Vagina (tissue), 2 donors: Measurements from ENCODE around the gene GPC4. TPM values are rescaled to one million over a fixed set of nuclear protein-coding genes. Genes with fewer than 3 reads are reported as not detected.

Source experiments
- DNase-seq, 2 donors: peaks; one replicate each; pipeline ENCODE4 v3.0.0-alpha.2; 2017; ENCODE audit errors: extremely low spot score in 2 of 2
- H3K27ac ChIP-seq: fragments of 200-600 bp; sonication (generic); one replicate; pipeline ENCODE4 v1.5.1; 2019
- H3K27me3 ChIP-seq: fragments of 200-600 bp; sonication (generic); one replicate; pipeline ENCODE4 v1.5.1; 2019
- H3K36me3 ChIP-seq, 2 donors: fragments of 200-600 bp; sonication (generic); one replicate each; pipeline ENCODE4 v1.5.1; 2017 to 2019
- H3K4me1 ChIP-seq: fragments of 200-600 bp; sonication (generic); one replicate; pipeline ENCODE4 v1.5.1; 2019
- H3K4me3 ChIP-seq, 2 donors: fragments of 200-600 bp; sonication (generic); 1 replicate in 1 of 2; 2 replicates in 1 of 2; pipeline ENCODE4 v1.5.1; 2016 to 2019
- H3K9me3 ChIP-seq: fragments of 200-600 bp; sonication (generic); one replicate; pipeline ENCODE4 v1.5.1; 2019
- CTCF ChIP-seq, 3 experiments: fragments of 450-650 bp in 2 of 3; fragments of 200-600 bp in 1 of 3; sonication (generic) in 1 of 3; IDR thresholded peaks; one replicate each; pipeline ENCODE4 v1.5.1; 2017 to 2019; ENCODE audit warnings: antibody characterized with exemption in 3 of 3, mild to moderate bottlenecking in 2 of 3, moderate library complexity in 2 of 3
- POLR2A ChIP-seq, 2 donors: fragments of 450-650 bp; IDR thresholded peaks; one replicate each; pipeline ENCODE4 v1.6.1; 2017; ENCODE audit warnings: antibody characterized with exemption in 2 of 2, mild to moderate bottlenecking in 2 of 2, moderate library complexity in 2 of 2
- POLR2AphosphoS5 ChIP-seq, 2 donors: sonication (generic); formaldehyde crosslinking; IDR thresholded peaks; one replicate each; pipeline ENCODE4 v1.9.0; 2017; ENCODE audit warnings: antibody characterized with exemption in 2 of 2, mild to moderate bottlenecking in 2 of 2, low read depth in 1 of 2; ENCODE audit not compliant: insufficient read depth in 1 of 2
- intact Hi-C: fragments of 100-400 bp; cut with DNase I; formaldehyde crosslinking; loops from one replicate; pipeline ENCODE4 v1.15.1; 2023
- total RNA-seq: library from RNA; depleted of rRNA; stranded (reverse); fragments of >200 nt; gene quantifications from one replicate; pipeline ENCODE4 v1.2.3, GENCODE V29; 2016

Gene GPC4
- total RNA-seq, 1 donor from 2014 or later = 7.6 TPM

- no peak overlapping the region for H3K4me3 ChIP-seq
- H3K27me3 ChIP-seq = no peaks in the 10 kb centered on the region
- no peak overlapping the region for H3K27ac ChIP-seq
- no peak for TF ChIP-seq POLR2A (IDR thresholded peaks at IDR 0.05)
- TF ChIP-seq CTCF (IDR thresholded peaks at IDR 0.05) = no peak
- TF ChIP-seq POLR2AphosphoS5 (IDR thresholded peaks at IDR 0.05; ENCODE audit: insufficient read depth in 1 of 2, low read depth in 1 of 2) = no peak
- no peaks in the 10 kb centered on the region for H3K4me1 ChIP-seq
- DNase-seq = no peak
- no peaks in the 10 kb centered on the region for H3K36me3 ChIP-seq
- H3K9me3 ChIP-seq = no peaks in the 10 kb centered on the region
- intact Hi-C loops = no loop called here
Measured at GRCh38 chrX:133412665-133413064, 2.6 kb downstream of the GPC4 start.

GRCh38 chrX:133412246-133412645 lies 3.0 kb downstream of the GPC4 start:
- no peak overlapping the region for H3K4me3 ChIP-seq
- H3K4me1 ChIP-seq = no peaks in the 10 kb centered on the region
- TF ChIP-seq CTCF (IDR thresholded peaks at IDR 0.05) (no peak), POLR2A (IDR thresholded peaks at IDR 0.05) (no peak), POLR2AphosphoS5 (IDR thresholded peaks at IDR 0.05; ENCODE audit: insufficient read depth in 1 of 2, low read depth in 1 of 2) (no peak)
- H3K36me3 ChIP-seq = no peaks in the 10 kb centered on the region
- H3K27ac ChIP-seq = no peak overlapping the region
- intact Hi-C loops = no loop called here
- no peaks in the 10 kb centered on the region for H3K27me3 ChIP-seq
- H3K9me3 ChIP-seq = no peaks in the 10 kb centered on the region
- DNase-seq = no peak

DNA sequence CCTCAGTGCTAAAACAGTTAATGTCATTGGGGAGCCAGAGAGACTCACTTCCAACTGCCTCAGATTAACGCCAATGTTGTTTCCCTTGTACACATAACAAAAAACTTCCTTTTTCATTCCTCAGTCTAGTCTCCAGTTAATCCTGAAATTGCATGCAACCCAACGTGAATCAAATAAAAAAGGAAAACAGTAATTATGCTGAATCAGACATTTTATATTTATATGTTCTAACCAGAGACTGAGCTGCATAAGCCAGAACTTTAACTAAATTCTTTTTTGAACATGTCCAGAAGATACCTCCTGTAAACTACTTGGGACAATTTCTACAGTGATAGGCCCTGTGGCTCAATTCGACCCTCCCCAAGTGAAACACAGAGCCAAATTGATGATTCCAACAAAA lies 4.7 kb downstream of the GPC4 start:
- TF ChIP-seq POLR2A (IDR thresholded peaks at IDR 0.05) = no peak
- TF ChIP-seq CTCF (IDR thresholded peaks at IDR 0.05) = no peak
- no peak for TF ChIP-seq POLR2AphosphoS5 (IDR thresholded peaks at IDR 0.05; ENCODE audit: insufficient read depth in 1 of 2, low read depth in 1 of 2)
- Histone ChIP-seq H3K4me3 (no peak overlapping the region), H3K4me1 (no peaks in the 10 kb centered on the region), H3K36me3 (no peaks in the 10 kb centered on the region), H3K27ac (no peak overlapping the region), H3K9me3 (no peaks in the 10 kb centered on the region), H3K27me3 (no peaks in the 10 kb centered on the region)
- intact Hi-C loops = no loop called here
- DNase-seq = no peak

DNA sequence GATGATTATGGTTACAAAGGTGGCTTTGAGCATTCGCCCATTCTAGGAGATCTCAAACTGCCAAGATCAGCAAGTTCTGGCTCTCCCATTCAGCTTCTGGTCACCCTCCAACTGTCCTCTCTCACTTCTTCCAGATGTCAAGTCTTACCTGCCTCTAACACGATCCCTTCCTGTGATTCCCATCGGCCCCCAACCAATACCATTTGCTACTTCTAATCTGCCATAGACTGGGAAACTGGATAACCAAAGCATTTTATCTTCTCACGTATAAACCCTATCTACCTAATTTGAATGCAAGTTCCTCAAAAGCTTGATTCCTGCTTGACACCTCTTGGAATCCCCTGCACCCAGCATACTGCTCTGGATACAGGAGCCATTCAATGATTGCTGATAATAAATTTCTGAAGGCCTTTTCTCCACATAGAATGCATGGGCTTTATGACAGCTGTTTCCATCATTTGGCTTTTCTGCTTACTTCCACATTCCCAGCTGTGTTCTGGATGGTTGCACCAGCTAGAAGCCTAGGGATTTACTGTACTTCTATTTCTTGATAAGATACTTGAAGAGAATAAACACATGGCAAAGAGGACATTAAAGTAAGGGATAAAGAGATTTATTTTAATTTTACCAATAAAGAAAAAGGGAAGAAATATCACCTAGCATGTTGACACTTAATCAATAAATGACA lies 9.6 kb downstream of the GPC4 start:
- intact Hi-C loops = no loop called here
- DNase-seq = no peak
- Histone ChIP-seq H3K27me3 (no peaks in the 10 kb centered on the region), H3K4me1 (no peaks in the 10 kb centered on the region), H3K36me3 (no peaks in the 10 kb centered on the region), H3K4me3 (no peak overlapping the region), H3K27ac (no peak overlapping the region), H3K9me3 (no peaks in the 10 kb centered on the region)
- no peak for TF ChIP-seq POLR2A (IDR thresholded peaks at IDR 0.05)
- TF ChIP-seq CTCF (IDR thresholded peaks at IDR 0.05) = no peak
- TF ChIP-seq POLR2AphosphoS5 (IDR thresholded peaks at IDR 0.05; ENCODE audit: insufficient read depth in 1 of 2, low read depth in 1 of 2) = no peak

DNA sequence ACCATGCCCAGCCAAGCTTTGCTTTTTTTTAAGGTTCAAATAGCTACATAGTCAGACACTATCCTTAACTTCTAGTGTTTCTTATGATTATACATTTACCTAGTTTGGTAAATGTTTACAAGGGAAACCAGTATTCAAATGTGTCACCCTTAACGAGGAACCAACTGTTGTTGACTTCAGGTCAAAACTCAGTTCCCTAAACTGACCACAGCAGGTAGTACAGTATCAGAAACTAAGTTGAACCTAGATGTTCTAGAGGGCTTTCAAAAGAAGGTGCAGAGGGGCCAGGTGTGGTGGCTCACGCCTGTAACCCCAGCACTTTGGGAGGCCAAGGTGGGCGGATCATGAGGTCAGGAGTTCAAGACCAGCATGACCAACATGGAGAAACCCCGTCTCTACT lies 11.3 kb downstream of the GPC4 start:
- H3K36me3 ChIP-seq = no peaks in the 10 kb centered on the region
- no peaks in the 10 kb centered on the region for H3K27me3 ChIP-seq
- no peak overlapping the region for H3K27ac ChIP-seq
- intact Hi-C loops = no loop called here
- H3K9me3 ChIP-seq = no peaks in the 10 kb centered on the region
- H3K4me1 ChIP-seq = no peaks in the 10 kb centered on the region
- no peak for TF ChIP-seq POLR2A (IDR thresholded peaks at IDR 0.05)
- TF ChIP-seq POLR2AphosphoS5 (IDR thresholded peaks at IDR 0.05; ENCODE audit: insufficient read depth in 1 of 2, low read depth in 1 of 2) = no peak
- TF ChIP-seq CTCF (IDR thresholded peaks at IDR 0.05) = no peak
- no peak for DNase-seq
- H3K4me3 ChIP-seq = no peak overlapping the region
